ENCODE results near the gene STEEP1. TPM values are rescaled to one million over a fixed set of nuclear protein-coding genes. Genes with fewer than 3 reads are reported as not detected.
"Not testable (repeated sequence)": the region's sequence is repeated elsewhere in the genome, so short reads cannot be mapped to it uniquely, and the experiment has no call there.

Gene STEEP1
- total RNA-seq, 2 experiments from 2014 or later: 27.8 to 28.6 TPM

- POLR2A ChIA-PET: no interaction called here
- CTCF ChIA-PET: interaction anchor here (0.7 kb wide), 1 partner anchor 28 kb away, joined by 3 read pairs; no protein-coding TSS in a partner anchor
Observed at GRCh38 chrX:119497185-119497584, 68.0 kb downstream of the STEEP1 start.

GRCh38 chrX:119495734-119496726, 69.2 kb downstream of the STEEP1 start:
- ChIA-PET POLR2A (no interaction called here), CTCF (interaction anchor here (1.6 kb wide), 1 partner anchor 13 kb away, joined by 5 read pairs; no protein-coding TSS in a partner anchor)

GRCh38 chrX:119493851-119494495, 71.2 kb downstream of the STEEP1 start:
- CTCF ChIA-PET: interaction anchor here (0.6 to 1.5 kb wide), 5 partner anchors 9 to 233 kb away, joined by 3 to 4 read pairs (median 3); no protein-coding TSS in a partner anchor
- POLR2A ChIA-PET: not testable (repeated sequence)

GRCh38 chrX:119492463-119492862, 72.7 kb downstream of the STEEP1 start:
- ChIA-PET POLR2A (no interaction called here), CTCF (no interaction called here)

- POLR2A ChIA-PET: no interaction called here
- CTCF ChIA-PET: no interaction called here
Observed at GRCh38 chrX:119489212-119490074, 75.8 kb downstream of the STEEP1 start.

GRCh38 chrX:119488749-119489148, 76.5 kb downstream of the STEEP1 start:
- ChIA-PET CTCF (no interaction called here), POLR2A (no interaction called here)

Other genes with a start within 250 kb of the STEEP1 start
- 10 to 100 TPM; 10.2 to 10.6 TPM for gene SLC25A43, start 166.1 kb downstream of the STEEP1 start, total RNA-seq
- gene SLC25A5, start 97.0 kb downstream of the STEEP1 start, total RNA-seq: 100 to 1,000 TPM; 705 to 726 TPM
- 10 to 100 TPM; 62.3 to 66.6 TPM for gene UBE2A, start 9.2 kb upstream of the STEEP1 start, total RNA-seq
- 10 to 100 TPM; 28.8 to 30.4 TPM for gene NKRF, start 41.0 kb upstream of the STEEP1 start, total RNA-seq
- 100 to 1,000 TPM; 137 to 142 TPM for gene SEPTIN6, start 127.8 kb upstream of the STEEP1 start, total RNA-seq
- under 1 TPM; 0.15 to 0.36 TPM for gene SOWAHD, start 193.2 kb upstream of the STEEP1 start, total RNA-seq
- gene RPL39, start 226.2 kb upstream of the STEEP1 start, total RNA-seq: 1,000 to 10,000 TPM; 2,287 to 2,309 TPM

Measured in activated CD8-positive, alpha-beta memory T cell treated with anti-CD3 and anti-CD28 coated beads for 36 hours (primary cell).